Mesenchymal stem cell (in vitro differentiated cells and primary cell): ENCODE data around the gene OXER1.
A peak's percentile ranks its signal among the peaks of the same experiment; 100 is the strongest.

Experiments used
- DNase-seq: peaks from one replicate; pipeline ENCODE4 v3.0.0-alpha.2; 2013
- H2AFZ ChIP-seq: one replicate; pipeline ENCODE4 v1.6.1; 2013; ENCODE audit warnings: low read depth, mild to moderate bottlenecking, control low read depth, inconsistent platforms, low read length, moderate library complexity
- H2AK5ac ChIP-seq: 2 replicates; pipeline ENCODE4 v1.6.1; 2013; ENCODE audit warnings: low read length, moderate library complexity, mild to moderate bottlenecking, inconsistent platforms; ENCODE audit not compliant: severe bottlenecking
- H2BK120ac ChIP-seq: one replicate; pipeline ENCODE4 v1.6.1; 2013; ENCODE audit warnings: low read depth, mild to moderate bottlenecking, inconsistent platforms, low read length, moderate library complexity
- H2BK12ac ChIP-seq, 2 experiments: one replicate each; pipeline ENCODE4 v1.6.1; 2013; ENCODE audit warnings: inconsistent platforms in 2 of 2, low read length in 2 of 2, mild to moderate bottlenecking in 2 of 2, moderate library complexity in 2 of 2, control low read depth in 1 of 2
- H2BK15ac ChIP-seq: one replicate; pipeline ENCODE4 v1.6.1; 2013; ENCODE audit warnings: mild to moderate bottlenecking, low read depth, inconsistent platforms; ENCODE audit not compliant: poor library complexity, severe bottlenecking
- H2BK5ac ChIP-seq: 2 replicates; pipeline ENCODE4 v1.6.1; 2013; ENCODE audit warnings: low read depth, mild to moderate bottlenecking, low read length, control low read depth, inconsistent platforms; ENCODE audit not compliant: poor library complexity, severe bottlenecking
- H3K14ac ChIP-seq, 2 experiments: one replicate each; pipeline ENCODE4 v1.6.1; 2013; ENCODE audit warnings: inconsistent platforms in 2 of 2, low read length in 2 of 2, control low read depth in 1 of 2, mild to moderate bottlenecking in 1 of 2, moderate library complexity in 1 of 2
- H3K18ac ChIP-seq, 2 experiments: one replicate each; pipeline ENCODE4 v1.6.1; 2013; ENCODE audit warnings: inconsistent platforms in 2 of 2, low read length in 2 of 2, control low read depth in 1 of 2, low read depth in 1 of 2, mild to moderate bottlenecking in 1 of 2
- H3K23ac ChIP-seq, 2 experiments: one replicate each; pipeline ENCODE4 v1.6.1; 2013; ENCODE audit warnings: inconsistent platforms in 2 of 2, low read length in 2 of 2, mild to moderate bottlenecking in 2 of 2, moderate library complexity in 2 of 2, control low read depth in 1 of 2
- H3K27ac ChIP-seq: 2 replicates; pipeline ENCODE4 v1.5.1; 2013; ENCODE audit warnings: mild to moderate bottlenecking, moderate library complexity, low read length, control low read depth, inconsistent platforms; ENCODE audit not compliant: poor library complexity, severe bottlenecking
- H3K27me3 ChIP-seq, 2 experiments: 2 replicates each; pipeline versions ENCODE4 v1.6.1 to v1.7.0; 2013; ENCODE audit warnings: low read length in 2 of 2, mild to moderate bottlenecking in 2 of 2, moderate library complexity in 2 of 2, control low read depth in 1 of 2, inconsistent platforms in 1 of 2; ENCODE audit not compliant: control insufficient read depth in 1 of 2, insufficient read depth in 1 of 2
- H3K36me3 ChIP-seq, 2 experiments: 2 replicates each; pipeline versions ENCODE4 v1.6.1 to v1.7.0; 2013; ENCODE audit warnings: low read length in 2 of 2, control low read depth in 1 of 2, inconsistent platforms in 1 of 2, low read depth in 1 of 2, mild to moderate bottlenecking in 1 of 2; ENCODE audit not compliant: insufficient read depth in 2 of 2, control insufficient read depth in 1 of 2
- H3K4ac ChIP-seq, 2 experiments: one replicate each; pipeline ENCODE4 v1.6.1; 2013; ENCODE audit warnings: inconsistent platforms in 2 of 2, low read length in 2 of 2, mild to moderate bottlenecking in 2 of 2, moderate library complexity in 2 of 2, control low read depth in 1 of 2, low read depth in 1 of 2
- H3K4me1 ChIP-seq: 2 replicates; pipeline ENCODE4 v1.6.1; 2013; ENCODE audit warnings: low read depth, low read length, control low read depth; ENCODE audit not compliant: control insufficient read depth, insufficient read depth
- H3K4me2 ChIP-seq: 2 replicates; pipeline ENCODE4 v1.6.1; 2013; ENCODE audit warnings: low read length, mild to moderate bottlenecking, inconsistent platforms; ENCODE audit not compliant: poor library complexity, severe bottlenecking
- H3K4me3 ChIP-seq, 2 experiments: 2 replicates each; pipeline versions ENCODE4 v1.5.1 to v1.7.0; 2013; ENCODE audit warnings: low read length in 2 of 2, mild to moderate bottlenecking in 2 of 2, control low read depth in 1 of 2, low read depth in 1 of 2; ENCODE audit not compliant: insufficient read depth in 1 of 2
- H3K79me1 ChIP-seq: replicated peaks from 2 replicates; pipeline ENCODE4 v1.6.1; 2013; ENCODE audit warnings: mild to moderate bottlenecking, control low read depth, low read length, inconsistent platforms; ENCODE audit not compliant: poor library complexity, severe bottlenecking
- H3K9ac ChIP-seq: 2 replicates; pipeline ENCODE4 v1.7.0; 2013; ENCODE audit warnings: mild to moderate bottlenecking, low read length, moderate library complexity
- H3K9me3 ChIP-seq: 2 replicates; pipeline ENCODE4 v1.7.0; 2013; ENCODE audit warnings: mild to moderate bottlenecking, low read length; ENCODE audit not compliant: control insufficient read depth
- H4K8ac ChIP-seq: one replicate; pipeline ENCODE4 v1.6.1; 2013; ENCODE audit warnings: inconsistent platforms, mild to moderate bottlenecking, low read length, moderate library complexity
- H4K91ac ChIP-seq: one replicate; pipeline ENCODE4 v1.6.1; 2013; ENCODE audit warnings: mild to moderate bottlenecking, low read length, inconsistent platforms
- WGBS: methylation state at CpG from one replicate; pipeline ENCODE4 v1.1.7; 2013; ENCODE audit warnings: mixed read lengths; 5-methylcytosine and 5-hydroxymethylcytosine counted together

Gene OXER1

DNA sequence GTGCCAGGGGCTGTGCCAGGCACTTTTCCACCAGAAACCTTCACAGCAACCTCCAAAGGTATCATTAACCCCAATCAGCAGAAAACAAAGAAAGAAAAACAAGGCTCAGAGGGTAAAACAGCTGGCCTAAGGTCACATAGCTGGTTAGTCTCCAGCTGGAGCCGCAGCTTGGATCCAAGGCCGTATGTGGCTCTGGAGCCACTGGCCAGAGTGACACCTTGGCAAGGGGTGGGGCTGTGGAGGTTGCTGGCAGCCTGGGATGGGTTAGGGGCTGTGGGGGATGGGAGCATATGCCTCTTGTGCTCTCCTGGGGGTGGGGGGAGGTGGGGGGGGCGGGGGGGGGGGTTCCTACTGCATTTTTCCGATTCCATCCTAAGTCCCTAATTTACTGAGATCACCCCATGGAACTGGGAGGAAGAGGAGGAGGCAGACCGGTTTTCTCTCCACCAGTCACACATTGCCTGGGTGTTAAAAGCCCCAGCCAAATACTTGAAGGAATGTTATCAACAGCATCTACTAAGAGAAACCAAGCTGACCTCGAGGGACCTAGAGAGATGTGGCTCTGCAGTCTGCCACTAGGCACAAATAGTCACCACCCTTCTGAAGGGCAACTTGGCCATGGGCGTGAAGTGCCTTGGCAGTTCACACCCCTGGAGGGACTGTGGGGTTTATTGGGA lies 20.4 kb upstream of the OXER1 start:
- Histone ChIP-seq H3K27me3 (peaks cover 5% of the 10 kb centered on the region in 2 experiments), H3K36me3 (peaks cover 0 to 5% of the 10 kb centered on the region in 2 experiments), H3K14ac (no peak overlapping the region), H3K9ac (no peak overlapping the region), H2BK15ac (no peak overlapping the region), H3K23ac (no peak overlapping the region), H3K79me1 (no peaks in the 10 kb centered on the region), H2BK5ac (no peak overlapping the region), H3K4me1 (no peaks in the 10 kb centered on the region), H3K18ac (no peak overlapping the region), H2BK12ac (no peak overlapping the region), H3K4me3 (no peak overlapping the region), H4K8ac (no peak overlapping the region), H4K91ac (no peak overlapping the region), H2BK120ac (no peak overlapping the region), H3K4me2 (no peak overlapping the region), H3K4ac (no peak overlapping the region), H3K27ac (no peak overlapping the region), H2AFZ (no peak overlapping the region), H2AK5ac (no peak overlapping the region), H3K9me3 (no peaks in the 10 kb centered on the region)
- WGBS = 69% methylated on average over 4 of the region's 7 CpGs
- no peak for DNase-seq

DNA sequence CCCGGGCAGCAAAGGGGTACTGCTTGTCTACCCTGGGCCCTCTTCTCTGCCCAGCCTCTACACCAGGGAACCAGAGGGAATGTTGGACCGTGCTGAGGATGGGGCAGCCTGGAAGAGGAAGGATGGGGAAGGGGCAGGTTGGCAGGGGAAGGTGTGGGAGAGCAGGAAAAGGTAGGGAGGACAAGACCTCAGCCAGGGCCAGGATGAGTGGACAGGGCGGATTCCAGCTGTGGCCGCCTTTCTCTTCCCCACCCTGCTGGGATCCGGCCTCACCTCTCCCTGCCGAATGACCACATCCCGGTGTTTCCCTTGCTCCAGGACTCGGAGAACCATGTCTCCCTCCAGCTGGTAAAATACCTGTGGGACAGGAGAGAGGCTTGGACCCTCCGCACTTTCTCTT lies 19.6 kb upstream of the OXER1 start:
- Histone ChIP-seq H3K23ac (no peak overlapping the region), H3K27me3 (peaks cover 5% of the 10 kb centered on the region in 2 experiments), H2AFZ (no peak overlapping the region), H3K4me3 (no peak overlapping the region), H2BK12ac (no peak overlapping the region), H3K4me1 (no peaks in the 10 kb centered on the region), H2AK5ac (no peak overlapping the region), H2BK120ac (no peak overlapping the region), H3K36me3 (peaks cover 0 to 5% of the 10 kb centered on the region in 2 experiments), H3K27ac (no peak overlapping the region), H4K91ac (peak overlapping the region; percentile 43), H3K9me3 (no peaks in the 10 kb centered on the region), H3K9ac (no peak overlapping the region), H3K14ac (no peak overlapping the region), H3K4ac (no peak overlapping the region), H2BK5ac (no peak overlapping the region), H3K79me1 (no peaks in the 10 kb centered on the region), H3K4me2 (no peak overlapping the region), H2BK15ac (no peak overlapping the region), H3K18ac (no peak overlapping the region), H4K8ac (no peak overlapping the region)
- WGBS = 88% methylated on average over 9 of the region's 9 CpGs
- DNase-seq = no peak

- no peak for DNase-seq
- H3K23ac ChIP-seq = no peak overlapping the region
- H4K91ac ChIP-seq = no peak overlapping the region
- no peak overlapping the region for H3K4me3 ChIP-seq
- no peak overlapping the region for H2BK12ac ChIP-seq
- no peak overlapping the region for H3K9ac ChIP-seq
- no peaks in the 10 kb centered on the region for H3K27me3 ChIP-seq
- H2BK120ac ChIP-seq = no peak overlapping the region
- H4K8ac ChIP-seq = no peak overlapping the region
- no peak overlapping the region for H2AFZ ChIP-seq
- no peaks in the 10 kb centered on the region for H3K4me1 ChIP-seq
- H2BK5ac ChIP-seq = no peak overlapping the region
- 33% methylated on average over 1 of the region's 1 CpG for WGBS
- no peak overlapping the region for H2BK15ac ChIP-seq
- H3K36me3 ChIP-seq = no peaks in the 10 kb centered on the region
- H3K27ac ChIP-seq = no peak overlapping the region
- no peak overlapping the region for H3K4me2 ChIP-seq
- H3K14ac ChIP-seq = no peak overlapping the region
- no peaks in the 10 kb centered on the region for H3K79me1 ChIP-seq
- no peaks in the 10 kb centered on the region for H3K9me3 ChIP-seq
- H3K18ac ChIP-seq = no peak overlapping the region
- no peak overlapping the region for H2AK5ac ChIP-seq
- no peak overlapping the region for H3K4ac ChIP-seq
These were observed 17.2 kb upstream of the OXER1 start for GRCh38 chr2:42781181-42781580.

DNA sequence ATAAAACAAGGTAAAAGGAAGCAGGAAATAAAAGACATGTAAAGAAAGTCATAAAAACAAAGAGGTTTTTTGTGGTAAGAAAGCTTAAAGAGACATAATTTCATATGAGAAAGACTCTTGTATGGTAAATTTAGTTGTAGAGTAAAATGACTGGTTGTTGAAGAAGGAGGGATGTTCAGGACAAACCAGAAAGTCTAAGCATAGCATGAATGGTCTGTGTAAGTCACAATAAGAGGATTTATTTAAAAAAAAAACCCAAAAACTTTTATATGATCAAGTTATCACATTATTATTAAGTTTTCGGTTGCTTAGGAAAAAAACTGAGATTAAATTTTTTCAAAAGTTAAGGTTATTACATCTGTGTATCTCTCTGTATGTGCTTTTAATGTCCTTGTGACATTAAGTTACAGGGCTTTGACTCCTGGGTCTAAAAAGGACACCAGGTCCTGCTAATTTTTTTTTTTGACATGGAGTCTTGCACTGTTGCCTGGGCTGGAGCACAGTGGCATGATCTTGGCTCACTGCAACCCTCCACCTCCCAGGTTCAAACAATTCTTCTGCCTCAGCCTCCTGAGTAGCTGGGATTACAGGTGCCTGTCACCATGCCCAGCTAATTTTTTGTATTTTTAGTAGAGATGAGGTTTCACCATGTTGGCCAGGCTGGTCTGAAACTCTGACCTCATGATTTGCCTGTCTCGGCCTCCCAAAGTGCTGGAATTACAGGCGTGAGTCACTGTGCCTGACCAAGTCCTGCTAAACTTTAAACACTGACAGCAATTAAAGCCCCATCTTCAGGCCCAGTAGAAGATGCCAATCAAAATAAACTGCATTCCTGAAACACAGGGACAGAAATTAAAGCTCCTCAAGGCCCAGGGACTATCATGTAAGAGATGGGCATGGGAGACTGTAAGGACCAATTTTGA lies 14.2 kb upstream of the OXER1 start:
- 88% methylated on average over 3 of the region's 3 CpGs for WGBS
- Histone ChIP-seq H3K18ac (no peak overlapping the region), H3K79me1 (no peaks in the 10 kb centered on the region), H3K27me3 (no peaks in the 10 kb centered on the region), H2BK12ac (no peak overlapping the region), H3K4me3 (no peak overlapping the region), H3K14ac (no peak overlapping the region), H2BK15ac (no peak overlapping the region), H3K27ac (no peak overlapping the region), H3K4me2 (no peak overlapping the region), H2BK5ac (no peak overlapping the region), H3K4me1 (no peaks in the 10 kb centered on the region), H3K23ac (no peak overlapping the region), H3K9ac (no peak overlapping the region), H2AK5ac (no peak overlapping the region), H3K9me3 (no peaks in the 10 kb centered on the region), H2BK120ac (no peak overlapping the region), H4K8ac (no peak overlapping the region), H3K36me3 (no peaks in the 10 kb centered on the region), H3K4ac (no peak overlapping the region), H2AFZ (no peak overlapping the region), H4K91ac (no peak overlapping the region)
- no peak for DNase-seq
